AG04450 (cell line): ENCODE results near the gene CLDN9. TPM values are rescaled to one million over a fixed set of nuclear protein-coding genes. Genes with fewer than 3 reads are reported as not detected.
A peak's percentile ranks its signal among the peaks of the same experiment; 100 is the strongest.

ENCODE experiments used
- CTCF ChIA-PET: fragments of 300-600, 350-600 bp; formaldehyde crosslinking; extraction: SDS; loops from one replicate; lab custom pipeline; 2022; ENCODE audit warnings: antibody characterized with exemption, inconsistent platforms; lab: Charles Lee
- POLR2A ChIA-PET: fragments of 350-600 bp; formaldehyde crosslinking; extraction: SDS; loops from one replicate; lab custom pipeline; 2021; ENCODE audit warnings: antibody characterized with exemption, inconsistent platforms; lab: Yijun Ruan, JAX
- DNase-seq: peaks from one replicate; pipeline ENCODE4 v3.0.0-alpha.2; 2011; ENCODE audit warnings: low read depth, low spot score
- H3K27ac ChIP-seq: one replicate; pipeline ENCODE4 v1.5.1; 2012; ENCODE audit warnings: low read depth, low read length, control low read depth
- H3K27me3 ChIP-seq: one replicate; pipeline ENCODE4 v1.6.0; 2012; ENCODE audit warnings: low read length; ENCODE audit not compliant: control insufficient read depth, insufficient read depth
- H3K4me3 ChIP-seq: 2 replicates; pipeline ENCODE4 v1.5.1; 2011; ENCODE audit warnings: mild to moderate bottlenecking, low read depth, low read length, control low read depth
- H3K9me3 ChIP-seq: 2 replicates; pipeline ENCODE4 v1.5.1; 2012; ENCODE audit warnings: low read length; ENCODE audit not compliant: control insufficient read depth, insufficient read depth
- CTCF ChIP-seq: IDR thresholded peaks from 2 replicates; pipeline ENCODE4 v1.5.1; 2011; ENCODE audit warnings: low read depth, low read length, control low read depth, inconsistent platforms
- polyA plus RNA-seq: library from polyadenylated mRNA; depleted of rRNA; stranded (reverse); fragments of >200 nt; gene quantifications from 2 replicates; pipeline ENCODE4 v1.2.3, GENCODE V29; 2011

Gene CLDN9
- polyA plus RNA-seq, 1 experiment, result not detected

- CTCF ChIA-PET, result interaction anchor here (0.6 to 1.2 kb wide), 2 partner anchors 7 to 48 kb away, joined by 3 to 11 read pairs; no protein-coding TSS in a partner anchor
- Histone ChIP-seq H3K4me3 (peak within 1 kb of the TSS; percentile 80), H3K27me3 (no peaks in the 10 kb centered on the region), H3K9me3 (peaks cover 5% of the 10 kb centered on the region; the same call in 1 of the 2 replicates), H3K27ac (peak within 1 kb of the TSS; percentile 61)
- DNase-seq, result peak; percentile 38
- POLR2A ChIA-PET, result interaction anchor here (0.5 to 2.1 kb wide), 5 partner anchors 11 to 75 kb away, joined by 3 to 10 read pairs (median 6); partner anchors contain the start of genes PAQR4 and TNFRSF12A
- no peak for TF ChIP-seq CTCF
Observed at GRCh38 chr16:2980227-2981176, 32.2 kb upstream of the CLDN9 start, which contains the start of gene PKMYT1. Gene PKMYT1, minus strand, starts transcription at chr16:2980446. Its CDS starts 789 bp downstream, at chr16:2979657.

GRCh38 chr16:2981177-2981898 lies 31.4 kb upstream of the CLDN9 start:
- no peak for DNase-seq
- ChIA-PET CTCF (interaction anchor here (0.6 to 1.2 kb wide), 2 partner anchors 8 to 49 kb away, joined by 3 to 11 read pairs; no protein-coding TSS in a partner anchor), POLR2A (interaction anchor here (0.7 to 2.1 kb wide), 4 partner anchors 11 to 76 kb away, joined by 3 to 10 read pairs (median 6); partner anchors contain the start of genes PAQR4 and TNFRSF12A)
- Histone ChIP-seq H3K4me3 (no peak overlapping the region; the same call in 1 of the 2 replicates), H3K27me3 (peaks cover 4% of the 10 kb centered on the region), H3K9me3 (peaks cover 5% of the 10 kb centered on the region; the same call in 1 of the 2 replicates), H3K27ac (no peak overlapping the region)
- no peak for TF ChIP-seq CTCF

DNA sequence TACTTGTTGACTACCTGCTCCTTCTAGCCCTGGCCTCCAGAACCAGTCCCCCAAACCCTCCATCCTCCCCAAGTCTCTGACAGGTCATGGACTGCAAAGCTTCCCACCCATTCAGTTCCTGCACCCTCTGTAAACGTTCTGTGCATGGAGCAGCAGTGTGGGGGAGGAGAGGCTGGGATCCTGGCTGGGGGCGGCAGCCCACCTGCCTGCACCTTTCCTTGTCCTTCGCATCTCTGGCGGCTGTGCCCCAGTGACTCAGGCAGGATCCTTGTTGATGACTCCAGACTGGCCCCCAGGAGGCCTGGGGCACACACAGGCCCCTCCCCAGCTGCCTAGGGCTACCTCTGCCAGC lies 30.8 kb upstream of the CLDN9 start:
- Histone ChIP-seq H3K9me3 (peaks cover 5% of the 10 kb centered on the region; the same call in 1 of the 2 replicates), H3K4me3 (no peak overlapping the region), H3K27ac (no peak overlapping the region), H3K27me3 (peaks cover 4% of the 10 kb centered on the region)
- POLR2A ChIA-PET, result no interaction called here
- no peak for DNase-seq
- CTCF ChIA-PET, result interaction anchor here (1.2 kb wide), 1 partner anchor 9 kb away, joined by 3 read pairs; no protein-coding TSS in a partner anchor
- no peak for TF ChIP-seq CTCF

DNA sequence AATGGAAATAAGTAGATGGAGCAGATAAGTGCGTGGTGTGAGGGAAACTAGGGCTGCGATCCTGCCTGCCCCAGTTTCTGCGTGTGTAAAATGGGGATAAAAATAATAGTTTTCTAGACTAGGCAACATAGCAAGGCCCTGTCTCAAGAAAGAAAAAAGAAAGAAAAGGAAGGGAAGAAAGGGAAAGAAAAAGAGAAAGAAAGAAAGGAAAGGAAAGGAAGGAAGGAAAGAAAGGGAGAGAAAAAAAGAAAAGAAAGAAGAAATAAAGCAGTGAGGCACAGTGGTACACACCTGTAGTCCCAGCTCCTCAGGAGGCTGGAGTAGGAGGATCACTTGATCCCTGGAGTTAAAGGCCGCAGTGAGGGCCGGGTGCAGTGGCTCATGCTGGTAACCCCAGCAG lies 30.3 kb upstream of the CLDN9 start:
- TF ChIP-seq CTCF, result no peak
- Histone ChIP-seq H3K9me3 (peaks cover 5% of the 10 kb centered on the region; the same call in 1 of the 2 replicates), H3K27me3 (peaks cover 6% of the 10 kb centered on the region), H3K4me3 (no peak overlapping the region), H3K27ac (no peak overlapping the region)
- POLR2A ChIA-PET, result no interaction called here
- DNase-seq, result no peak
- CTCF ChIA-PET, result interaction anchor here (0.9 kb wide), 1 partner anchor 12 kb away, joined by 3 read pairs; no protein-coding TSS in a partner anchor
